IMR-90 (cell line): ENCODE data around the gene PSMD4.

Experiments
- BHLHE40 ChIP-seq: fragments of 150-350 bp; IDR thresholded peaks from 2 replicates; pipeline ENCODE4 v1.6.1; 2016; ENCODE audit warnings: mild to moderate bottlenecking, low read depth, low read length
- CEBPB ChIP-seq: IDR thresholded peaks from 2 replicates; pipeline ENCODE4 v1.6.1; 2012; ENCODE audit warnings: low read depth, low read length, improper control_type of control experiment
- CTCF ChIP-seq: conservative IDR thresholded peaks from 2 replicates; pipeline ENCODE4 v1.5.1; 2012; ENCODE audit warnings: mild to moderate bottlenecking, low read depth, low read length, improper control_type of control experiment
- FOS ChIP-seq: fragments of 150-350 bp; IDR thresholded peaks from 2 replicates; pipeline ENCODE4 v1.6.1; 2016; ENCODE audit warnings: low read depth, low read length
- MAFK ChIP-seq: IDR thresholded peaks from 2 replicates; pipeline ENCODE4 v1.6.1; 2012; ENCODE audit warnings: low read depth, low read length, improper control_type of control experiment
- MXI1 ChIP-seq: IDR thresholded peaks from 2 replicates; pipeline ENCODE4 v1.6.1; 2012; ENCODE audit warnings: low read depth, mild to moderate bottlenecking, low read length, moderate library complexity, borderline replicate concordance
- NFE2L2 ChIP-seq: fragments of 150-350 bp; IDR thresholded peaks from 2 replicates; pipeline ENCODE4 v1.6.1; 2016; ENCODE audit warnings: low read depth, mild to moderate bottlenecking, low read length
- POLR2A ChIP-seq: IDR thresholded peaks from 2 replicates; pipeline ENCODE4 v1.6.1; 2012; ENCODE audit warnings: mild to moderate bottlenecking, low read depth, low read length
- RFX5 ChIP-seq: IDR thresholded peaks from 2 replicates; pipeline ENCODE4 v1.8.0; 2012; ENCODE audit warnings: low read depth, mild to moderate bottlenecking, low read length, moderate library complexity
- SMC3 ChIP-seq: fragments of 150-350 bp; IDR thresholded peaks from 2 replicates; pipeline ENCODE4 v1.6.1; 2016; ENCODE audit warnings: low read depth, mild to moderate bottlenecking, antibody characterized with exemption, low read length, moderate library complexity
- USF2 ChIP-seq: fragments of 150-350 bp; IDR thresholded peaks from 2 replicates; pipeline ENCODE4 v1.6.1; 2017; ENCODE audit warnings: mild to moderate bottlenecking, antibody characterized with exemption, low read length, low read depth

- TF ChIP-seq MAFK, result no peak
- TF ChIP-seq RFX5, result no peak
- TF ChIP-seq CTCF, result no peak
- TF ChIP-seq POLR2A, result no peak
- TF ChIP-seq MXI1, result no peak
- no peak for TF ChIP-seq USF2
- no peak for TF ChIP-seq CEBPB
- TF ChIP-seq BHLHE40, result no peak
- TF ChIP-seq NFE2L2, result no peak
- no peak for TF ChIP-seq SMC3
- TF ChIP-seq FOS, result no peak
Measured at GRCh38 chr1:151282883-151283725, 28.6 kb downstream of the PSMD4 start.
